GM23338 (cell line): ENCODE measurements around the gene KCNK1. TPM values are rescaled to one million over a fixed set of nuclear protein-coding genes. Genes with fewer than 3 reads are reported as not detected.
"Not testable (repeated sequence)": the region's sequence is repeated elsewhere in the genome, so short reads cannot be mapped to it uniquely, and the experiment has no call there.

Experiments
- ATAC-seq: fragments of 200-7000 bp; cut with Tn5 transposase; 3 replicates; pipeline ENCODE4 v1.9.1; 2020
- DNase-seq: peaks from one replicate; pipeline ENCODE4 v3.0.0-alpha.2; 2015; ENCODE audit warnings: low spot score
- H2AFZ ChIP-seq: fragments of 200-600 bp; sonication (generic); 2 replicates; pipeline ENCODE4 v1.8.0; 2016; ENCODE audit warnings: antibody characterized with exemption, mild to moderate bottlenecking, moderate library complexity
- H3F3A ChIP-seq: fragments of 200-600 bp; sonication (generic); replicated peaks from 2 replicates; pipeline ENCODE4 v1.8.0; 2017; ENCODE audit warnings: antibody characterized with exemption, mixed run types, low read depth
- H3K27ac ChIP-seq: fragments of 200-600 bp; sonication (generic); 2 replicates; pipeline ENCODE4 v1.6.1; 2016; ENCODE audit warnings: low read depth
- H3K27me3 ChIP-seq: fragments of 200-600 bp; sonication (generic); 2 replicates; pipeline ENCODE4 v1.8.0; 2016; ENCODE audit warnings: mild to moderate bottlenecking, mixed run types, moderate library complexity; ENCODE audit not compliant: insufficient read depth
- H3K36me3 ChIP-seq: fragments of 200-600 bp; sonication (generic); 2 replicates; pipeline ENCODE4 v1.8.0; 2016; ENCODE audit warnings: mild to moderate bottlenecking; ENCODE audit not compliant: insufficient read depth
- H3K4me1 ChIP-seq: fragments of 200-600 bp; sonication (generic); 2 replicates; pipeline ENCODE4 v1.8.0; 2016; ENCODE audit warnings: mild to moderate bottlenecking, moderate library complexity; ENCODE audit not compliant: insufficient read depth
- H3K4me2 ChIP-seq: fragments of 200-600 bp; sonication (generic); 2 replicates; pipeline ENCODE4 v1.7.1; 2017; ENCODE audit warnings: mixed run types
- H3K4me3 ChIP-seq: fragments of 200-600 bp; sonication (generic); 2 replicates; pipeline ENCODE4 v1.6.1; 2016; ENCODE audit warnings: mixed run types
- H3K79me2 ChIP-seq: fragments of 200-600 bp; sonication (generic); replicated peaks from 2 replicates; pipeline ENCODE4 v1.8.0; 2017; ENCODE audit warnings: mild to moderate bottlenecking; ENCODE audit not compliant: insufficient read depth
- H3K9me2 ChIP-seq: fragments of 200-600 bp; sonication (generic); 2 replicates; pipeline ENCODE4 v1.8.0; 2017; ENCODE audit not compliant: insufficient read depth
- H4K20me1 ChIP-seq: fragments of 200-600 bp; sonication (generic); replicated peaks from 2 replicates; pipeline ENCODE4 v1.8.0; 2017; ENCODE audit warnings: mild to moderate bottlenecking; ENCODE audit not compliant: insufficient read depth
- H3K27ac Mint-ChIP-seq: 2 replicates; pipeline ENCODE4 v1.8.0; 2020; ENCODE audit warnings: inconsistent platforms, mild to moderate bottlenecking, moderate library complexity, mixed read lengths
- H3K27me3 Mint-ChIP-seq: 3 replicates; pipeline ENCODE4 v1.8.0; 2022; ENCODE audit warnings: low read depth, mild to moderate bottlenecking, moderate library complexity, mixed read lengths, inconsistent platforms; ENCODE audit not compliant: insufficient read depth, poor library complexity
- H3K36me3 Mint-ChIP-seq: 3 replicates; pipeline ENCODE4 v1.8.0; 2021; ENCODE audit warnings: low read depth, mild to moderate bottlenecking, inconsistent platforms, moderate library complexity, mixed read lengths
- H3K4me1 Mint-ChIP-seq: 3 replicates; pipeline ENCODE4 v1.8.0; 2020; ENCODE audit warnings: mild to moderate bottlenecking, inconsistent platforms, mixed read lengths
- H3K4me3 Mint-ChIP-seq: 3 replicates; pipeline ENCODE4 v1.8.0; 2021; ENCODE audit warnings: moderate library complexity, mild to moderate bottlenecking, inconsistent platforms, mixed read lengths
- H3K9me3 Mint-ChIP-seq: 3 replicates; pipeline ENCODE4 v1.8.0; 2020; ENCODE audit warnings: moderate library complexity, mild to moderate bottlenecking, inconsistent platforms, mixed read lengths
- CREB1 ChIP-seq: fragments of 250-450 bp; sonication (Bioruptor Pico); IDR thresholded peaks from 2 replicates; pipeline ENCODE4 v1.5.0; 2020; ENCODE audit warnings: low read depth, mild to moderate bottlenecking, moderate library complexity
- ETS1 ChIP-seq: IDR thresholded peaks from 2 replicates; pipeline ENCODE4 v1.6.1; 2016; ENCODE audit warnings: antibody characterized with exemption
- EZH2 ChIP-seq: fragments of 200-600 bp; sonication (generic); IDR thresholded peaks from one replicate; pipeline ENCODE4 v1.8.0; 2017; ENCODE audit warnings: antibody characterized with exemption, mild to moderate bottlenecking, low read depth; ENCODE audit not compliant: unreplicated experiment
- EZH2phosphoT487 ChIP-seq: fragments of 200-600 bp; sonication (generic); IDR thresholded peaks from one replicate; pipeline ENCODE4 v1.8.1; 2018; ENCODE audit warnings: antibody characterized with exemption; ENCODE audit not compliant: unreplicated experiment
- NANOG ChIP-seq: IDR thresholded peaks from 2 replicates; pipeline ENCODE4 v1.6.1; 2016; ENCODE audit warnings: antibody characterized with exemption, borderline replicate concordance
- STAT1 ChIP-seq: IDR thresholded peaks from one replicate; pipeline ENCODE4 v1.6.1; 2016; ENCODE audit warnings: antibody characterized with exemption; ENCODE audit not compliant: unreplicated experiment
- ZNF114 ChIP-seq: fragments of 250-450 bp; sonication (Bioruptor Pico); IDR thresholded peaks from 2 replicates; pipeline ENCODE4 v1.5.0; 2020; ENCODE audit warnings: mild to moderate bottlenecking, moderate library complexity
- ZNF331 ChIP-seq: fragments of 250-450 bp; sonication (Bioruptor Pico); IDR thresholded peaks from 2 replicates; pipeline ENCODE4 v1.5.0; 2020; ENCODE audit warnings: low read depth, mild to moderate bottlenecking, moderate library complexity
- ZNF462 ChIP-seq: fragments of 250-450 bp; sonication (Bioruptor Pico); IDR thresholded peaks from 2 replicates; pipeline ENCODE4 v1.5.0; 2020; ENCODE audit warnings: mild to moderate bottlenecking, moderate library complexity
- polyA plus RNA-seq: library from polyadenylated mRNA; unstranded; fragments of >200 nt; fragmentation: Nextera tagmentation; extraction: Ambion mirVana; gene quantifications from 2 replicates; pipeline ENCODE4 v1.2.1, GENCODE V29; 2016
- total RNA-seq: library from RNA; depleted of rRNA; stranded (reverse); fragments of >200 nt; shearing (Covaris generic); gene quantifications from 2 replicates; pipeline ENCODE4 v1.2.3, GENCODE V29; 2014

The KCNK1 gene
- total and polyA plus RNA-seq, 2 experiments from 2014 or later, result 10.1 to 12.7 TPM

GRCh38 chr1:233668725-233669294 lies 54.9 kb downstream of the KCNK1 start:
- Mint-ChIP-seq H3K27ac (no peak overlapping the region), H3K9me3 (no peaks in the 10 kb centered on the region), H3K4me1 (no peaks in the 10 kb centered on the region; the same call in 2 of the 3 replicates), H3K27me3 (no peaks in the 10 kb centered on the region), H3K36me3 (peaks cover 34% of the 10 kb centered on the region), H3K4me3 (no peak overlapping the region)
- Histone ChIP-seq H4K20me1 (no peaks in the 10 kb centered on the region), H3F3A (no peaks in the 10 kb centered on the region), H3K36me3 (peaks cover 7% of the 10 kb centered on the region; the same call in 1 of the 2 replicates), H3K4me3 (no peak overlapping the region), H2AFZ (no peak overlapping the region), H3K79me2 (no peaks in the 10 kb centered on the region), H3K4me2 (no peak overlapping the region), H3K9me2 (no peaks in the 10 kb centered on the region), H3K27ac (no peak overlapping the region), H3K27me3 (no peaks in the 10 kb centered on the region), H3K4me1 (no peaks in the 10 kb centered on the region)
- no peak for ATAC-seq
- DNase-seq, result no peak
- no peak for TF ChIP-seq ZNF331 (CRISPR knock-in tag)
- no peak for TF ChIP-seq EZH2
- no peak for TF ChIP-seq NANOG
- no peak for TF ChIP-seq EZH2phosphoT487

- DNase-seq, H3K9me3 Mint-ChIP-seq, H3K9me2 ChIP-seq: not testable (repeated sequence)
Observed at GRCh38 chr1:233670363-233670762, 56.5 kb downstream of the KCNK1 start.

GRCh38 chr1:233671286-233671685 lies 57.4 kb downstream of the KCNK1 start:
- H3K27me3 ChIP-seq, result no peaks in the 10 kb centered on the region
- DNase-seq (no peak), ATAC-seq (no peak)
- Mint-ChIP-seq H3K27me3 (no peaks in the 10 kb centered on the region), H3K4me3 (no peak overlapping the region), H3K9me3 (peaks cover 13% of the 10 kb centered on the region; the same call in 1 of the 3 replicates), H3K27ac (no peak overlapping the region), H3K36me3 (peaks cover 57% of the 10 kb centered on the region), H3K4me1 (no peaks in the 10 kb centered on the region)
- H3K27ac ChIP-seq, result no peak overlapping the region
- no peaks in the 10 kb centered on the region for H3F3A ChIP-seq
- no peaks in the 10 kb centered on the region for H4K20me1 ChIP-seq
- no peaks in the 10 kb centered on the region for H3K79me2 ChIP-seq
- H3K4me2 ChIP-seq, result no peak overlapping the region
- H3K9me2 ChIP-seq, result no peaks in the 10 kb centered on the region
- no peaks in the 10 kb centered on the region for H3K4me1 ChIP-seq
- no peak overlapping the region for H2AFZ ChIP-seq
- H3K36me3 ChIP-seq, result peaks cover 13% of the 10 kb centered on the region; the same call in 1 of the 2 replicates
- H3K4me3 ChIP-seq, result no peak overlapping the region
- TF ChIP-seq NANOG, result no peak
- no peak for TF ChIP-seq ZNF114 (CRISPR knock-in tag)
- TF ChIP-seq ZNF462 (CRISPR knock-in tag), result no peak
- no peak for TF ChIP-seq EZH2phosphoT487
- no peak for TF ChIP-seq STAT1
- no peak for TF ChIP-seq CREB1 (CRISPR knock-in tag)
- no peak for TF ChIP-seq ETS1
- no peak for TF ChIP-seq EZH2
- no peak for TF ChIP-seq ZNF331 (CRISPR knock-in tag)

More at GRCh38 chr1:233670363-233670762, 56.5 kb downstream of the KCNK1 start:
- H3K27me3 ChIP-seq, H3K4me2 ChIP-seq, H3K4me3 Mint-ChIP-seq, H3K4me1 ChIP-seq, H3F3A ChIP-seq, H2AFZ ChIP-seq, H3K4me3 ChIP-seq, H3K27me3 Mint-ChIP-seq, H3K79me2 ChIP-seq, H3K4me1 Mint-ChIP-seq, H3K27ac Mint-ChIP-seq, H3K27ac ChIP-seq, H4K20me1 ChIP-seq, ATAC-seq: not testable (repeated sequence)
- H3K36me3 ChIP-seq, result peaks cover 13% of the 10 kb centered on the region; the same call in 1 of the 2 replicates
- H3K36me3 Mint-ChIP-seq, result peaks cover 50% of the 10 kb centered on the region
